Trophoblast cell (in vitro differentiated cells and primary cell): ENCODE data around the gene COL12A1.

Experiments
- DNase-seq, 2 donors: peaks; one replicate each; pipeline ENCODE4 v3.0.0-alpha.2; 2016
- H2AFZ ChIP-seq: 2 replicates; pipeline ENCODE4 v1.6.1; 2013; ENCODE audit warnings: low read length, moderate library complexity, mild to moderate bottlenecking; ENCODE audit not compliant: insufficient read depth, poor library complexity
- H2AK5ac ChIP-seq: 2 replicates; pipeline ENCODE4 v1.6.1; 2013; ENCODE audit warnings: mild to moderate bottlenecking, low read length
- H2BK120ac ChIP-seq: 2 replicates; pipeline ENCODE4 v1.6.1; 2013; ENCODE audit warnings: low read length, mild to moderate bottlenecking, moderate library complexity; ENCODE audit not compliant: insufficient read depth, poor library complexity
- H2BK12ac ChIP-seq: 2 replicates; pipeline ENCODE4 v1.6.1; 2013; ENCODE audit warnings: mild to moderate bottlenecking, low read length, moderate library complexity
- H2BK5ac ChIP-seq: 2 replicates; pipeline ENCODE4 v1.6.1; 2013; ENCODE audit warnings: low read length, low read depth, moderate library complexity, mild to moderate bottlenecking; ENCODE audit not compliant: poor library complexity
- H3K14ac ChIP-seq: 2 replicates; pipeline ENCODE4 v1.6.1; 2013; ENCODE audit warnings: mild to moderate bottlenecking, low read length
- H3K18ac ChIP-seq: 2 replicates; pipeline ENCODE4 v1.6.1; 2013; ENCODE audit warnings: mild to moderate bottlenecking, low read length
- H3K23ac ChIP-seq: 2 replicates; pipeline ENCODE4 v1.6.1; 2013; ENCODE audit warnings: low read length
- H3K27ac ChIP-seq: 2 replicates; pipeline ENCODE4 v1.5.1; 2013; ENCODE audit warnings: low read depth, mild to moderate bottlenecking, inconsistent platforms, low read length, moderate library complexity
- H3K27me3 ChIP-seq: 2 replicates; pipeline ENCODE4 v1.6.1; 2013; ENCODE audit warnings: inconsistent platforms, mild to moderate bottlenecking, low read length, moderate library complexity; ENCODE audit not compliant: insufficient read depth
- H3K36me3 ChIP-seq, 2 experiments: 1 replicate in 1 of 2; 2 replicates in 1 of 2; pipeline ENCODE4 v1.6.1; 2013; ENCODE audit warnings: low read length in 2 of 2, mild to moderate bottlenecking in 2 of 2, moderate library complexity in 1 of 2; ENCODE audit not compliant: insufficient read depth in 2 of 2, control insufficient read depth in 1 of 2
- H3K4ac ChIP-seq: 2 replicates; pipeline ENCODE4 v1.6.1; 2013; ENCODE audit warnings: low read depth, mild to moderate bottlenecking, low read length, moderate library complexity
- H3K4me1 ChIP-seq, 2 experiments: 1 replicate in 1 of 2; 2 replicates in 1 of 2; pipeline ENCODE4 v1.6.1; 2013; ENCODE audit warnings: low read length in 2 of 2, mild to moderate bottlenecking in 2 of 2, moderate library complexity in 1 of 2; ENCODE audit not compliant: insufficient read depth in 2 of 2, control insufficient read depth in 1 of 2
- H3K4me2 ChIP-seq: 2 replicates; pipeline ENCODE4 v1.6.1; 2013; ENCODE audit warnings: inconsistent platforms, mild to moderate bottlenecking, low read length, moderate library complexity
- H3K4me3 ChIP-seq: 2 replicates; pipeline ENCODE4 v1.5.1; 2013; ENCODE audit warnings: mild to moderate bottlenecking, low read depth, low read length, inconsistent platforms
- H3K79me1 ChIP-seq: one replicate; pipeline ENCODE4 v1.6.1; 2013; ENCODE audit warnings: low read length
- H3K79me2 ChIP-seq: 2 replicates; pipeline ENCODE4 v1.6.1; 2013; ENCODE audit warnings: low read length, mild to moderate bottlenecking; ENCODE audit not compliant: control insufficient read depth, insufficient read depth, poor library complexity
- H3K9ac ChIP-seq: 2 replicates; pipeline ENCODE4 v1.6.1; 2013; ENCODE audit warnings: mild to moderate bottlenecking, low read length
- H3K9me3 ChIP-seq: 2 replicates; pipeline ENCODE4 v1.6.1; 2013; ENCODE audit warnings: low read depth, mild to moderate bottlenecking, control low read depth, inconsistent platforms, low read length; ENCODE audit not compliant: insufficient read depth
- H4K12ac ChIP-seq: 2 replicates; pipeline ENCODE4 v1.6.1; 2013; ENCODE audit warnings: low read depth, mild to moderate bottlenecking, low read length, moderate library complexity
- H4K8ac ChIP-seq: 2 replicates; pipeline ENCODE4 v1.6.1; 2013; ENCODE audit warnings: low read depth, mild to moderate bottlenecking, low read length, moderate library complexity
- H4K91ac ChIP-seq: one replicate; pipeline ENCODE4 v1.6.1; 2013; ENCODE audit warnings: low read depth, mild to moderate bottlenecking, low read length, moderate library complexity
- WGBS: extraction: QIAGEN DNeasy Blood & Tissue Kit; methylation state at CpG from one replicate; pipeline ENCODE4 v1.1.7; 2013; ENCODE audit warnings: missing lambda C conversion rate; ENCODE audit not compliant: insufficient read length, insufficient coverage; ENCODE audit errors: extremely low coverage; 5-methylcytosine and 5-hydroxymethylcytosine counted together

COL12A1 gene

DNA sequence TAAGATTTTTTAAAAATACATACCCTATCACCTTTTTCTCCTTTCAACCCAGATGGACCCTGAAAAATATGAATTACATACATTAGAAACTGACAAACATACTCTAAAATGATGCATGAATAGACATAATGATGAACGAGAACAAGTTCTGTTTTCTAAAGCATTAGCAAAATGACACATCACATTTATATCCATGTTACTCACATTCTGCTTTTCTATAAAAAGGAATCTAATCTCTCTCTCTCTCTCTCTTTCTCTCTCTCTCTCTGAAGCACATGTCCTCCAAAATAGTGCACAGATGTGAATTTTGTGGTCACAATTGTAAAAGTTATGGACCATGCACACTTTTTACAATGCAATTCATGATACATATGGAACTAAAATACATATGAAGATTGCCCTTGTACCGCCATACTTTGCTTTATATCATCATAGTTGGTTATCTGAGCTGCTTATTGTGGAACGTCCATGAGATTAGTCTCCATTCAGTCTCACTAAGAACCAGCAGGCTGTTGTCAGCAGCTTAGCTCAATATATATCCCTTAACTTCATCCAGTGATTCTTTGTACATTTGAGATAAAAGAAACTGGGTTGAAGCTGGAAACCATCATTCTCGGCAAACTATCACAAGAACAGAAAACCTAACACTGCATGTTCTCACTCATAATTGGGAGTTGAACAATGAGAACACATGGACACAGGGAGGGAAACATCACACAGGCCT, 114.2 kb downstream of the COL12A1 start:
- WGBS = no CpG with 5 or more reads among the region's 4 CpGs
- DNase-seq = no peak

DNA sequence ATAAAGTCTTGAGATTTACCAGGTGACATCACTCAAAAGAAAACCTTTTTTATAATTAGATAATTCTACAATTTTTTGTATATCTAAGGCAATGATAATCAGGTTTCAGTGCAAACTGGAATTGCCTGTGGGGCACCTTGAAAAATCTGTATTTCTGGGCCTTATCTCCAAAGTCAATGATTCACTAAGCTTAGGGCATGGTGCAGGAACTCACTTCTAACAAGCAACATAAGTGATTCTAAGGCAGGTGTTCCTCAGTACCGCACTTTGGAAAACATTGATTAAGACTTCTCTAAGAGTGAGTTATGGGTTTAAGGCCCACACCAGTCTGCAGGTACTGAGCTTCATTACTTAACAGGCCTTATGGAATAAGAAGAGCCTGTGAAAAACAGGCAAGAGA, 115.3 kb downstream of the COL12A1 start:
- H3K79me1 ChIP-seq = no peaks in the 10 kb centered on the region
- H3K36me3 ChIP-seq = peaks cover 3 to 11% of the 10 kb centered on the region in 2 experiments
- no CpG with 5 or more reads among the region's 1 CpG for WGBS

More for the DNA sequence above, 114.2 kb downstream of the COL12A1 start:
- no peak overlapping the region for H3K9ac ChIP-seq
- H3K23ac ChIP-seq = no peak overlapping the region
- H2AK5ac ChIP-seq = no peak overlapping the region
- no peak overlapping the region for H2BK5ac ChIP-seq
- H3K27ac ChIP-seq = no peak overlapping the region
- H2AFZ ChIP-seq = no peak overlapping the region
- no peaks in the 10 kb centered on the region for H3K79me1 ChIP-seq
- H3K9me3 ChIP-seq = no peaks in the 10 kb centered on the region
- H3K4me3 ChIP-seq = no peak overlapping the region
- H3K14ac ChIP-seq = no peak overlapping the region
- no peaks in the 10 kb centered on the region for H3K4me1 ChIP-seq
- H4K12ac ChIP-seq = no peak overlapping the region
- H4K91ac ChIP-seq = no peak overlapping the region
- H4K8ac ChIP-seq = no peak overlapping the region
- H3K18ac ChIP-seq = no peak overlapping the region
- H3K36me3 ChIP-seq = peaks cover 3 to 11% of the 10 kb centered on the region in 2 experiments
- no peak overlapping the region for H3K4me2 ChIP-seq
- H3K4ac ChIP-seq = no peak overlapping the region
- H2BK12ac ChIP-seq = no peak overlapping the region
- H3K27me3 ChIP-seq = no peaks in the 10 kb centered on the region
- H3K79me2 ChIP-seq = no peaks in the 10 kb centered on the region
- no peak overlapping the region for H2BK120ac ChIP-seq

GRCh38 chr6:75089921-75090320, 115.9 kb downstream of the COL12A1 start:
- no peak overlapping the region for H4K12ac ChIP-seq
- no peaks in the 10 kb centered on the region for H3K79me1 ChIP-seq
- no CpG with 5 or more reads among the region's 8 CpGs for WGBS
- H3K4me1 ChIP-seq = peaks cover 2 to 3% of the 10 kb centered on the region in 2 experiments
- no peak overlapping the region for H3K23ac ChIP-seq
- no peaks in the 10 kb centered on the region for H3K9me3 ChIP-seq
- H2BK5ac ChIP-seq = no peak overlapping the region
- H2BK12ac ChIP-seq = no peak overlapping the region
- DNase-seq = no peak
- no peak overlapping the region for H3K9ac ChIP-seq
- H2AFZ ChIP-seq = no peak overlapping the region
- no peak overlapping the region for H3K4ac ChIP-seq
- H4K8ac ChIP-seq = no peak overlapping the region
- H3K14ac ChIP-seq = no peak overlapping the region
- peaks cover 3 to 11% of the 10 kb centered on the region in 2 experiments for H3K36me3 ChIP-seq
- H3K18ac ChIP-seq = no peak overlapping the region
- H3K4me3 ChIP-seq = no peak overlapping the region
- H3K79me2 ChIP-seq = no peaks in the 10 kb centered on the region
- no peak overlapping the region for H3K27ac ChIP-seq
- H2AK5ac ChIP-seq = no peak overlapping the region
- H2BK120ac ChIP-seq = no peak overlapping the region
- no peak overlapping the region for H3K4me2 ChIP-seq
- H3K27me3 ChIP-seq = no peaks in the 10 kb centered on the region
- H4K91ac ChIP-seq = no peak overlapping the region

More for the DNA sequence above, 115.3 kb downstream of the COL12A1 start:
- Histone ChIP-seq H3K9ac (no peak overlapping the region), H2AK5ac (no peak overlapping the region), H3K9me3 (no peaks in the 10 kb centered on the region), H3K23ac (no peak overlapping the region), H3K27me3 (no peaks in the 10 kb centered on the region), H3K4ac (no peak overlapping the region), H3K14ac (no peak overlapping the region), H3K4me2 (no peak overlapping the region), H4K91ac (no peak overlapping the region), H3K4me1 (no peaks in the 10 kb centered on the region), H4K12ac (no peak overlapping the region), H2BK12ac (no peak overlapping the region), H3K27ac (no peak overlapping the region), H3K4me3 (no peak overlapping the region), H3K18ac (no peak overlapping the region), H2BK5ac (no peak overlapping the region), H2AFZ (no peak overlapping the region), H4K8ac (no peak overlapping the region), H2BK120ac (no peak overlapping the region), H3K79me2 (no peaks in the 10 kb centered on the region)
- DNase-seq = peak in 1 of 2 donors; percentile 14

DNA sequence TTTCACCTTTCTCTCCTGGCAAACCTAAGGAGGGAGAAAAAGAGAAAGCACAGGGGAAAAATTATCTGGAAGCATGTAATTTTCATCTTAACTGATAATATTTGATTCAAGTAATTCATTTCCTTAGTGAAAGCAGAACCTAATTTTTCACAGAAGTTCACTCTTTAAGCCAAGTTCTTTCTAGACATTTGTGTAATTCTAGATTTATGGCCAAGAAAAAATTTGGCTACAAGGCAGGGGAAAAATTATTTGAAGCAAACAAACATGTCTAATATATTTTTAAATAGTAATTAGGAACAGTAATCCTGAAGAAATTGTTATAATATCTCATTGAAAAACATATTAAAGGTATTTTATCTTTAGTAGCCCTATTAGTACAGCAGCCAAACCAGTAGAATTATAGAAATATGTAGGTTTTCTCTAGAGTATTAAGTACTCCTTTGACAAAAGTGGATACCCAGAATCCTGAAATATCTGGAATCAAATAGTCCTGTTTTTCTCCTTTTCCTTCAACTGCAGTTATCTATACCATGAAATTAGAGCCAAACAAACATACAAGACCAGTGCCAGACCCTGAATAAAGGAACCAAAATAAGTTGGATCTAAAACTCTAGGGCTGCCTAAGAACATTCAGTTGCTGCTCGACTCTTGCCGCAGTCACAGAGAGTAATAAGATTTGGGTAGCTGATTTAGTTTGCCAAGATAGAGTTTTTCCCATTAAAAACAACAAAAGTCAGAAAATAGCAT, 116.5 kb downstream of the COL12A1 start:
- H3K27me3 ChIP-seq = no peaks in the 10 kb centered on the region
- no peak overlapping the region for H3K9ac ChIP-seq
- no peaks in the 10 kb centered on the region for H3K79me1 ChIP-seq
- H3K23ac ChIP-seq = no peak overlapping the region
- no peak overlapping the region for H3K4me2 ChIP-seq
- no peak overlapping the region for H3K27ac ChIP-seq
- H3K36me3 ChIP-seq = peaks cover 3 to 13% of the 10 kb centered on the region in 2 experiments
- no peak overlapping the region for H3K4ac ChIP-seq
- no CpG with 5 or more reads among the region's 2 CpGs for WGBS
- peaks cover 2 to 5% of the 10 kb centered on the region in 2 experiments for H3K4me1 ChIP-seq
- H3K9me3 ChIP-seq = no peaks in the 10 kb centered on the region
- DNase-seq = no peak
- H4K12ac ChIP-seq = no peak overlapping the region
- no peaks in the 10 kb centered on the region for H3K79me2 ChIP-seq
- H3K4me3 ChIP-seq = no peak overlapping the region
- no peak overlapping the region for H2AFZ ChIP-seq
- no peak overlapping the region for H2BK12ac ChIP-seq
- H2BK5ac ChIP-seq = no peak overlapping the region
- H2AK5ac ChIP-seq = no peak overlapping the region
- H4K8ac ChIP-seq = no peak overlapping the region
- no peak overlapping the region for H4K91ac ChIP-seq
- H2BK120ac ChIP-seq = no peak overlapping the region
- no peak overlapping the region for H3K18ac ChIP-seq
- no peak overlapping the region for H3K14ac ChIP-seq
